Measurements from ENCODE around the gene FGFRL1.

DNA sequence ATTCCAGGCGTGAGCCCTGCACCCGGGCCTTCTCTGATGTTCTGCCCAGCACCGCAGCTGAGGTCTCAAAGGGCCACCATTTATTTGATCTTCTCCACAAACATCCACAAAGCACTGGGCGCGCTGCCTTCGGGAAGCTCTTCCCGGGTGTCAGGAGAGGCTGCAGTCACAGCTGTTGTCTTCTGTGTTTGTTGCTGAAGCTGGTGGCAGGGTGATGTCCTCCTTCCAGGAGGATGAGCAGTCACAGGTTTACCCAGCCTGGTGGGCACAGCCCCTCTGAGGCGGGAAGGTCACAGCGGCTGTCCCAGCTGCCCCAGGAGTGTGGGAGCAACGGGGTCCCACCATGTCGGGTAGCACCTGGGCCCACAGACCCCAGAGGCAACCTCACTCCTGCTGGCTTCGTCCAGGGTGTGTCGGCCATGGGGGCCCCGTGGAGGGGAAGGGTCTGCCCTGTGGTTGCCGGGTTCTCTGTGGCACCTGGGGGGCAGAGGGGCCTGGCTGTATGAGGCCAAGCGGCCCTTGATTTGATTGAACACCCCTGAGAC, 27.6 kb downstream of the FGFRL1 start:
- TF ChIP-seq, protein P1, sequence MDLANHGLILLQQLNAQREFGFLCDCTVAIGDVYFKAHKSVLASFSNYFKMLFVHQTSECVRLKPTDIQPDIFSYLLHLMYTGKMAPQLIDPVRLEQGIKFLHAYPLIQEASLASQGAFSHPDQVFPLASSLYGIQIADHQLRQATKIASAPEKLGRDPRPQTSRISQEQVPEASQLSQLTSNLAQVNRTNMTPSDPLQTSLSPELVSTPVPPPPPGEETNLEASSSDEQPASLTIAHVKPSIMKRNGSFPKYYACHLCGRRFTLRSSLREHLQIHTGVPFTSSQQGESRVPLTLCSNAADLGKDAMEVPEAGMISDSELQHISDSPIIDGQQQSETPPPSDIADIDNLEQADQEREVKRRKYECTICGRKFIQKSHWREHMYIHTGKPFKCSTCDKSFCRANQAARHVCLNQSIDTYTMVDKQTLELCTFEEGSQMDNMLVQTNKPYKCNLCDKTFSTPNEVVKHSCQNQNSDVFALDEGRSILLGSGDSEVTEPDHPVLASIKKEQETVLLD (CRISPR knock-in tag; IDR thresholded peaks at IDR 0.05; ENCODE audit: low read depth) = no peak
- TF ChIP-seq PBX2 (CRISPR knock-in tag; IDR thresholded peaks at IDR 0.05) (no peak), EZH2 (conservative IDR thresholded peaks at IDR 0.05; ENCODE audit: low read depth, low read length) (no peak)
- TF ChIP-seq, protein P2, sequence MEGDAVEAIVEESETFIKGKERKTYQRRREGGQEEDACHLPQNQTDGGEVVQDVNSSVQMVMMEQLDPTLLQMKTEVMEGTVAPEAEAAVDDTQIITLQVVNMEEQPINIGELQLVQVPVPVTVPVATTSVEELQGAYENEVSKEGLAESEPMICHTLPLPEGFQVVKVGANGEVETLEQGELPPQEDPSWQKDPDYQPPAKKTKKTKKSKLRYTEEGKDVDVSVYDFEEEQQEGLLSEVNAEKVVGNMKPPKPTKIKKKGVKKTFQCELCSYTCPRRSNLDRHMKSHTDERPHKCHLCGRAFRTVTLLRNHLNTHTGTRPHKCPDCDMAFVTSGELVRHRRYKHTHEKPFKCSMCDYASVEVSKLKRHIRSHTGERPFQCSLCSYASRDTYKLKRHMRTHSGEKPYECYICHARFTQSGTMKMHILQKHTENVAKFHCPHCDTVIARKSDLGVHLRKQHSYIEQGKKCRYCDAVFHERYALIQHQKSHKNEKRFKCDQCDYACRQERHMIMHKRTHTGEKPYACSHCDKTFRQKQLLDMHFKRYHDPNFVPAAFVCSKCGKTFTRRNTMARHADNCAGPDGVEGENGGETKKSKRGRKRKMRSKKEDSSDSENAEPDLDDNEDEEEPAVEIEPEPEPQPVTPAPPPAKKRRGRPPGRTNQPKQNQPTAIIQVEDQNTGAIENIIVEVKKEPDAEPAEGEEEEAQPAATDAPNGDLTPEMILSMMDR (CRISPR knock-in tag; IDR thresholded peaks at IDR 0.05) = no peak

Measured in HepG2 (cell line).